Measurements from ENCODE around the gene SAXO1.

- no peak for TF ChIP-seq CTCF (IDR thresholded peaks at IDR 0.05)
- TF ChIP-seq POLR2A (IDR thresholded peaks at IDR 0.05) = no peak
Observed at GRCh38 chr9:18947892-18948339, 85.1 kb downstream of the SAXO1 start.
